Lower leg skin (tissue), 3 donors: ENCODE measurements around the gene PHACTR4.
"Not testable (repeated sequence)": the region's sequence is repeated elsewhere in the genome, so short reads cannot be mapped to it uniquely, and the experiment has no call there.

Experiments used
- CTCF ChIP-seq, 3 donors: fragments of 450-650 bp; IDR thresholded peaks; one replicate each; pipeline ENCODE4 v1.5.1; 2016; ENCODE audit warnings: antibody characterized with exemption in 3 of 3, mild to moderate bottlenecking in 3 of 3, moderate library complexity in 2 of 3
- POLR2A ChIP-seq, 2 donors: fragments of 450-650 bp; IDR thresholded peaks; one replicate each; pipeline ENCODE4 v1.6.1; 2016 to 2017; ENCODE audit warnings: antibody characterized with exemption in 2 of 2, mild to moderate bottlenecking in 1 of 2, moderate library complexity in 1 of 2

- not testable (repeated sequence) for TF ChIP-seq CTCF, POLR2A (IDR thresholded peaks at IDR 0.05)
These were observed 153.0 kb downstream of the PHACTR4 start for GRCh38 chr1:28522537-28522936.
